ENCODE measurements around the gene RABGAP1L.

DNA sequence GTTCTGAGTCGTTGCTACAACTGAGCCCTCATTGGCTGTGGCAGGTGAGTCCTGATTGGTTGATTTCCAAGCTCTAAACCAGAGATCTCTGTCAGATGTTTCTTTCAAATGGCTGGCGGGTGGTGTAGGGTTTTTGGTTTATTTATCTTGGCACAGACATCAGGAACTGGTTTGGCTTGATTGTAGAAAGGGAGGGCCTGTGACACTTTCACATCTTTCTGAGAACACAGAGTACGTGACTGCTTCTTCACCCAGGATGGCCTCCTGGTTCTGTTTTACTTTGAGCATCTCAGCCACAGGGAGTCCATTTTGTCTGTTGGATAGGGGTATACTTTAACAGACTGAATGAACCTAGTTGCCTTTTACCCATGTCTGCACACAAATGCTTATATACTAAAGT is 199.0 kb downstream of the RABGAP1L start:
- TF ChIP-seq CTCF (IDR thresholded peaks at IDR 0.05) (no peak), EZH2phosphoT487 (IDR thresholded peaks at IDR 0.05) (no peak)
